Measurements from ENCODE around the gene FZD8.

FZD8 gene

GRCh38 chr10:35667270-35667889 lies 25.3 kb upstream of the FZD8 start:
- H3K4me1 ChIP-seq (ENCODE audit: control insufficient read depth in 2 of 2, insufficient read depth in 2 of 2, low read length in 2 of 2) = no peaks in the 10 kb centered on the region
- H3K27me3 ChIP-seq (ENCODE audit: control insufficient read depth in 2 of 2, insufficient read depth in 2 of 2, low read length in 2 of 2) = no peaks in the 10 kb centered on the region
- H3K4me3 ChIP-seq (ENCODE audit: low read length in 2 of 2) = no peak overlapping the region
- no peak overlapping the region for H3K9ac ChIP-seq (ENCODE audit: low read depth in 1 of 2, low read length in 2 of 2)
- H3K36me3 ChIP-seq (ENCODE audit: control insufficient read depth in 2 of 2, insufficient read depth in 2 of 2, low read length in 2 of 2) = no peaks in the 10 kb centered on the region
- H3K9me3 ChIP-seq (ENCODE audit: control insufficient read depth in 2 of 2, low read length in 2 of 2) = no peaks in the 10 kb centered on the region
- no peak overlapping the region for H3K27ac ChIP-seq (ENCODE audit: low read depth in 2 of 2, low read length in 2 of 2)

- H3K27ac ChIP-seq (ENCODE audit: low read depth in 2 of 2, low read length in 2 of 2) = no peak overlapping the region
- H3K27me3 ChIP-seq (ENCODE audit: control insufficient read depth in 2 of 2, insufficient read depth in 2 of 2, low read length in 2 of 2) = no peaks in the 10 kb centered on the region
- no peak overlapping the region for H3K9ac ChIP-seq (ENCODE audit: low read depth in 1 of 2, low read length in 2 of 2)
- no peaks in the 10 kb centered on the region for H3K36me3 ChIP-seq (ENCODE audit: control insufficient read depth in 2 of 2, insufficient read depth in 2 of 2, low read length in 2 of 2)
- H3K4me1 ChIP-seq (ENCODE audit: control insufficient read depth in 2 of 2, insufficient read depth in 2 of 2, low read length in 2 of 2) = no peaks in the 10 kb centered on the region
- no peak overlapping the region for H3K4me3 ChIP-seq (ENCODE audit: low read length in 2 of 2)
- no peaks in the 10 kb centered on the region for H3K9me3 ChIP-seq (ENCODE audit: control insufficient read depth in 2 of 2, low read length in 2 of 2)
These were observed 19.1 kb upstream of the FZD8 start for GRCh38 chr10:35661236-35661635.

DNA sequence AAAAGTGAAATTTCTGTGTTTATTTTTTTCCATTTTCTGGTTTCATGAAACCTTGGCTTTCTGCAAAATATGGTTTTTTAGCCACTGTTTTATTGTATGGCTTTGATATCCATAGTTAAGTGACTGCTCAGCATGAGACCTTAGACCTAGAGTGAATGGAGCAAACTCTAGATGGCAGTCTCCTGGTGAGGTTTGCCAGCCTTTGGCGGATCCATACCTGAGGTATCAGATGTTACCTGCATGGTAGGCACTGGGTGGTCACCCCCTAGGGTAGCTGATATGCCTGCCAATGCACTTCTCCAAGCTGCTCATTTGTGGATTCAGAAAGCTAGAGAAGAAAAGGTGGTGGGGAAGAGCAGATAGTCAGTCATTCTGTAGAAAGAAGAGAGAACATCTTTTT lies 17.4 kb upstream of the FZD8 start:
- H3K9me3 ChIP-seq (ENCODE audit: control insufficient read depth in 2 of 2, low read length in 2 of 2) = no peaks in the 10 kb centered on the region
- no peaks in the 10 kb centered on the region for H3K36me3 ChIP-seq (ENCODE audit: control insufficient read depth in 2 of 2, insufficient read depth in 2 of 2, low read length in 2 of 2)
- no peaks in the 10 kb centered on the region for H3K4me1 ChIP-seq (ENCODE audit: control insufficient read depth in 2 of 2, insufficient read depth in 2 of 2, low read length in 2 of 2)
- H3K4me3 ChIP-seq (ENCODE audit: low read length in 2 of 2) = no peak overlapping the region
- H3K9ac ChIP-seq (ENCODE audit: low read depth in 1 of 2, low read length in 2 of 2) = no peak overlapping the region
- H3K27ac ChIP-seq (ENCODE audit: low read depth in 2 of 2, low read length in 2 of 2) = no peak overlapping the region
- H3K27me3 ChIP-seq (ENCODE audit: control insufficient read depth in 2 of 2, insufficient read depth in 2 of 2, low read length in 2 of 2) = no peaks in the 10 kb centered on the region

- Histone ChIP-seq H3K9ac (ENCODE audit: low read depth in 1 of 2, low read length in 2 of 2) (no peak overlapping the region), H3K27me3 (ENCODE audit: control insufficient read depth in 2 of 2, insufficient read depth in 2 of 2, low read length in 2 of 2) (no peaks in the 10 kb centered on the region), H3K9me3 (ENCODE audit: control insufficient read depth in 2 of 2, low read length in 2 of 2) (no peaks in the 10 kb centered on the region)
These were observed 15.5 kb upstream of the FZD8 start for GRCh38 chr10:35657621-35658020.

DNA sequence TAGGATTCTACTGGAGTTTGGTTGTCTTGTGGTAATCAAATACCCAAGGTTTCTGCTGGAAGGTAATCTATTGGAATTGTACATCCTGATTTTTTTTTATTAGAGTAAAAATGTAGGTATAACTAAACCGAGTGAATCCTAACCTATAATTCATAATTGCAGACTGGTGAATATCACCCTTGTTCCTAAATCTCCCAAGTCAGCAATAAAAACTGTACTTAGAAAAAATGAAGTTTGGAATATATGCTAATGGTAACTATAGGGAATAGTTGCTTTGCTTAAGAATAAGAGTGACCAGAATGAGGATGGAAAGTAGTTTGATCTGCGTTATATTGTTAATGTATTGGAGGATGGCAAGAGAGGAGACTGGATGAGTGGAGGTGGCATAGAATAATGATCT lies 10.7 kb upstream of the FZD8 start:
- no peak overlapping the region for H3K9ac ChIP-seq (ENCODE audit: low read depth in 1 of 2, low read length in 2 of 2)
- H3K36me3 ChIP-seq (ENCODE audit: control insufficient read depth in 2 of 2, insufficient read depth in 2 of 2, low read length in 2 of 2) = no peaks in the 10 kb centered on the region
- H3K9me3 ChIP-seq (ENCODE audit: control insufficient read depth in 2 of 2, low read length in 2 of 2) = no peaks in the 10 kb centered on the region
- no peak overlapping the region for H3K27ac ChIP-seq (ENCODE audit: low read depth in 2 of 2, low read length in 2 of 2)
- no peaks in the 10 kb centered on the region for H3K4me1 ChIP-seq (ENCODE audit: control insufficient read depth in 2 of 2, insufficient read depth in 2 of 2, low read length in 2 of 2)
- H3K4me3 ChIP-seq (ENCODE audit: low read length in 2 of 2) = no peak overlapping the region
- no peaks in the 10 kb centered on the region for H3K27me3 ChIP-seq (ENCODE audit: control insufficient read depth in 2 of 2, insufficient read depth in 2 of 2, low read length in 2 of 2)

More at GRCh38 chr10:35657621-35658020, 15.5 kb upstream of the FZD8 start:
- H3K4me1 ChIP-seq (ENCODE audit: control insufficient read depth in 2 of 2, insufficient read depth in 2 of 2, low read length in 2 of 2) = no peaks in the 10 kb centered on the region
- H3K36me3 ChIP-seq (ENCODE audit: control insufficient read depth in 2 of 2, insufficient read depth in 2 of 2, low read length in 2 of 2) = no peaks in the 10 kb centered on the region
- no peak overlapping the region for H3K4me3 ChIP-seq (ENCODE audit: low read length in 2 of 2)
- no peak overlapping the region for H3K27ac ChIP-seq (ENCODE audit: low read depth in 2 of 2, low read length in 2 of 2)

- H3K27me3 ChIP-seq (ENCODE audit: control insufficient read depth in 2 of 2, insufficient read depth in 2 of 2, low read length in 2 of 2) = no peaks in the 10 kb centered on the region
- H3K4me1 ChIP-seq (ENCODE audit: control insufficient read depth in 2 of 2, insufficient read depth in 2 of 2, low read length in 2 of 2) = no peaks in the 10 kb centered on the region
- no peak overlapping the region for H3K4me3 ChIP-seq (ENCODE audit: low read length in 2 of 2)
- H3K36me3 ChIP-seq (ENCODE audit: control insufficient read depth in 2 of 2, insufficient read depth in 2 of 2, low read length in 2 of 2) = no peaks in the 10 kb centered on the region
- no peaks in the 10 kb centered on the region for H3K9me3 ChIP-seq (ENCODE audit: control insufficient read depth in 2 of 2, low read length in 2 of 2)
- no peak overlapping the region for H3K9ac ChIP-seq (ENCODE audit: low read depth in 1 of 2, low read length in 2 of 2)
- no peak overlapping the region for H3K27ac ChIP-seq (ENCODE audit: low read depth in 2 of 2, low read length in 2 of 2)
These were observed 8.8 kb upstream of the FZD8 start for GRCh38 chr10:35650894-35651293.

GRCh38 chr10:35644050-35644950 lies 2.2 kb upstream of the FZD8 start:
- peak overlapping the region; percentile 69 to 80 for H3K4me3 ChIP-seq (ENCODE audit: low read length in 2 of 2)
- H3K36me3 ChIP-seq (ENCODE audit: control insufficient read depth in 2 of 2, insufficient read depth in 2 of 2, low read length in 2 of 2) = no peaks in the 10 kb centered on the region
- H3K9ac ChIP-seq (ENCODE audit: low read depth in 1 of 2, low read length in 2 of 2) = peak overlapping the region; percentile 14 to 44
- peaks cover 0 to 2% of the 10 kb centered on the region in 2 donors for H3K27me3 ChIP-seq (ENCODE audit: control insufficient read depth in 2 of 2, insufficient read depth in 2 of 2, low read length in 2 of 2)
- peaks cover 22 to 29% of the 10 kb centered on the region in 2 donors for H3K4me1 ChIP-seq (ENCODE audit: control insufficient read depth in 2 of 2, insufficient read depth in 2 of 2, low read length in 2 of 2)
- no peaks in the 10 kb centered on the region for H3K9me3 ChIP-seq (ENCODE audit: control insufficient read depth in 2 of 2, low read length in 2 of 2)
- H3K27ac ChIP-seq (ENCODE audit: low read depth in 2 of 2, low read length in 2 of 2) = no peak overlapping the region

DNA sequence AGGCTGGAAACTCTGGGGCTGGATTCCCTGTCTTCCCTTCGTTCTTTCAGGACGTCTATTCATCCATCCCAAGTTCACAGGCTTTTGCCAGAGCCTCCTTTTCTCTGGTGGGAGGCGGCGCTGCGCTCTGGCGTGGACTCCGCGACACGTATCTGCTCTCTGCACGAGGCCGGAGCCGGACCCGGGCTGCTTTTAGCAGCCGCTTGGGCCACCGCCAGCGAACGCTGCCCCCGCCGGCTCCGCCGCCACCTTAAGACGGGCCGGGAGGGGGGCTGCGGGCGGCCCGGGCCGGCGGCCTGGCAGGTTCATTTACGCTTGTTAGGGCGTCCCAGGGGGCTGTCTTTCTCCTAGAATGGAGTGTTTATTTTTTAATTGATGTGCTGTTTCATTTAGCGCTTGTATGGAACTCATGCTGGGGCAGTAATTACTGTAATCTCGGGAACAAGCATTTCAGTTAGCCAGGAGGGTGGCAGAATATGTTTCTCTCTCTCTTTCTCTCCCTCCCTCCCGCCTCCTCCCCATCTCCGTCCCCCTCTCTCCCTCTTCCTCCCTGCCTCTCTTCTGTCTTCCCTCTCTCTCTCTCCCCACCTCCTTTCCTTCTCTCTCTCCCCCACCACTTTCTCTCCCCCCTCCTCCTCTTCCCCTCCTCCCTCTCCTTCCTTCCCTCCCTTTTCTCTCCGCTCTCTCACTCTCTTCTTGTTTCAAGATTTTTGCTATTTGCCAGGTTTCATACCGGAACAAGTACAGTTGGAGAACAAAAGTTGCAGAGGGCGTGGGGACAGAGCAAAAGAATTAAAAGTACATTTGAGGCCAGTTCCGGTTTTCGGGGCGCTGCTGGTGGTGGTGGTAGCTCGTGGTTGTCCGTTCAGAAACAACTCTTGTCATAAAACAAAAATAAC lies 1.3 kb upstream of the FZD8 start:
- peak overlapping the region; percentile 69 to 80 for H3K4me3 ChIP-seq (ENCODE audit: low read length in 2 of 2)
- H3K4me1 ChIP-seq (ENCODE audit: control insufficient read depth in 2 of 2, insufficient read depth in 2 of 2, low read length in 2 of 2) = peaks cover 22 to 29% of the 10 kb centered on the region in 2 donors
- peaks cover 0 to 2% of the 10 kb centered on the region in 2 donors for H3K27me3 ChIP-seq (ENCODE audit: control insufficient read depth in 2 of 2, insufficient read depth in 2 of 2, low read length in 2 of 2)
- H3K36me3 ChIP-seq (ENCODE audit: control insufficient read depth in 2 of 2, insufficient read depth in 2 of 2, low read length in 2 of 2) = no peaks in the 10 kb centered on the region
- no peak overlapping the region for H3K27ac ChIP-seq (ENCODE audit: low read depth in 2 of 2, low read length in 2 of 2)
- peak overlapping the region; percentile 14 to 54 for H3K9ac ChIP-seq (ENCODE audit: low read depth in 1 of 2, low read length in 2 of 2)
- no peaks in the 10 kb centered on the region for H3K9me3 ChIP-seq (ENCODE audit: control insufficient read depth in 2 of 2, low read length in 2 of 2)

DNA sequence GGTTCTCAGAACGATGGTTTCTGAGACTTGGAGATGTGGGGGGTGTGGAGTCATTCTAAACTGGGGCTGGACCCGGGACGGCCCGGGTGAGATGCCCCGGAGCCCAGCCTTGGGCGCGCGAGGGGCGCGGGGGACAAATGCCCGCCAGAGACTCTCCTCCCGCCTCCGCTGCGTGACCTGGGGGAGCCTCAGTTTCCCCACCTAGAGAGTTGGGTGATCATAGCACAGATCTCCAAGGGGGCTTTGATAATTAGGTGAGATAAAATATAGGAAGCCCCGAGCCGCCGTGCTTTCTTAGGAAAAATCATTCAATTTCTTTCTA lies 658 bp upstream of the FZD8 start:
- peaks cover 22 to 29% of the 10 kb centered on the region in 2 donors for H3K4me1 ChIP-seq (ENCODE audit: control insufficient read depth in 2 of 2, insufficient read depth in 2 of 2, low read length in 2 of 2)
- H3K27me3 ChIP-seq (ENCODE audit: control insufficient read depth in 2 of 2, insufficient read depth in 2 of 2, low read length in 2 of 2) = peaks cover 0 to 2% of the 10 kb centered on the region in 2 donors
- H3K9ac ChIP-seq (ENCODE audit: low read depth in 1 of 2, low read length in 2 of 2) = peak overlapping the region in 1 of 2 donors; percentile 54
- H3K9me3 ChIP-seq (ENCODE audit: control insufficient read depth in 2 of 2, low read length in 2 of 2) = no peaks in the 10 kb centered on the region
- no peaks in the 10 kb centered on the region for H3K36me3 ChIP-seq (ENCODE audit: control insufficient read depth in 2 of 2, insufficient read depth in 2 of 2, low read length in 2 of 2)
- no peak overlapping the region for H3K27ac ChIP-seq (ENCODE audit: low read depth in 2 of 2, low read length in 2 of 2)
- peak overlapping the region; percentile 69 to 80 for H3K4me3 ChIP-seq (ENCODE audit: low read length in 2 of 2)

GRCh38 chr10:35641676-35642034 lies 441 bp downstream of the FZD8 start:
- Histone ChIP-seq H3K4me1 (ENCODE audit: control insufficient read depth in 2 of 2, insufficient read depth in 2 of 2, low read length in 2 of 2) (peaks cover 22 to 29% of the 10 kb centered on the region in 2 donors), H3K27me3 (ENCODE audit: control insufficient read depth in 2 of 2, insufficient read depth in 2 of 2, low read length in 2 of 2) (peaks cover 0 to 2% of the 10 kb centered on the region in 2 donors), H3K9ac (ENCODE audit: low read depth in 1 of 2, low read length in 2 of 2) (peak overlapping the region in 1 of 2 donors; percentile 72), H3K9me3 (ENCODE audit: control insufficient read depth in 2 of 2, low read length in 2 of 2) (no peaks in the 10 kb centered on the region), H3K27ac (ENCODE audit: low read depth in 2 of 2, low read length in 2 of 2) (peak overlapping the region; percentile 77 to 78), H3K4me3 (ENCODE audit: low read length in 2 of 2) (peak overlapping the region; percentile 80 to 82), H3K36me3 (ENCODE audit: control insufficient read depth in 2 of 2, insufficient read depth in 2 of 2, low read length in 2 of 2) (no peaks in the 10 kb centered on the region)

Measured in mucosa of rectum (tissue), 2 donors.